ENCODE data around the gene ZNF93. TPM values are rescaled to one million over a fixed set of nuclear protein-coding genes. Genes with fewer than 3 reads are reported as not detected.
A peak's percentile ranks its signal among the peaks of the same experiment; 100 is the strongest.

Gene ZNF93
- total and polyA plus RNA-seq, 9 of the 15 experiments (the other 6 are each of a cell fraction or from before 2014, with no cell fraction given), result 11.1 to 26.3 (median 17.1) TPM

- TF ChIP-seq ARID3A (IDR thresholded peaks at IDR 0.05; ENCODE audit: borderline replicate concordance, low read depth, low read length), result no peak
- no peak for TF ChIP-seq ARID3B (CRISPR knock-in tag; IDR thresholded peaks at IDR 0.05; ENCODE audit: borderline replicate concordance)
- peak; percentile 83 for TF ChIP-seq PHF8 (IDR thresholded peaks at IDR 0.05; ENCODE audit: borderline replicate concordance, low read length)
- TF ChIP-seq TFAM (CRISPR knock-in tag; conservative IDR thresholded peaks at IDR 0.05), result no peak
- no peak for TF ChIP-seq TRIM25 (IDR thresholded peaks at IDR 0.05; ENCODE audit: borderline replicate concordance)
- TF ChIP-seq HNRNPLL (IDR thresholded peaks at IDR 0.05; ENCODE audit: low read depth, low read length, poor library complexity, severe bottlenecking), result peak; percentile 99
- TF ChIP-seq RBM22 (IDR thresholded peaks at IDR 0.05; ENCODE audit: low read depth, low read length, poor library complexity, severe bottlenecking), result peak; percentile 57
- TF ChIP-seq ZNF175 (CRISPR knock-in tag; IDR thresholded peaks at IDR 0.05; ENCODE audit: low read depth), result no peak
- peak; percentile 81 for TF ChIP-seq L3MBTL2 (IDR thresholded peaks at IDR 0.05)
- TF ChIP-seq ZNF695 (CRISPR knock-in tag; IDR thresholded peaks at IDR 0.05), result no peak
- peak; percentile 66 for TF ChIP-seq TAF9B (IDR thresholded peaks at IDR 0.05; ENCODE audit: partially characterized antibody)
- TF ChIP-seq ETV5 (CRISPR knock-in tag; IDR thresholded peaks at IDR 0.05; ENCODE audit: low read depth), result peak; percentile 47
Observed at GRCh38 chr19:19900729-19901444, at the start of gene ZNF93 (continued).

All from K562 (cell line).